ENCODE results near the gene KSR2. TPM values are rescaled to one million over a fixed set of nuclear protein-coding genes. Genes with fewer than 3 reads are reported as not detected.
A peak's percentile ranks its signal among the peaks of the same experiment; 100 is the strongest.

KSR2 gene
- total RNA-seq, 4 donors from 2014 or later: 1.2 to 11.0 (median 2.2) TPM

GRCh38 chr12:117977373-117977772, 8.6 kb upstream of the KSR2 start:
- Histone ChIP-seq H3K27ac (no peak overlapping the region), H3K27me3 (no peaks in the 10 kb centered on the region), H3K9me3 (no peaks in the 10 kb centered on the region), H3K4me3 (replicated peaks in 1 of 3) (no peak overlapping the region), H3K4me1 (no peaks in the 10 kb centered on the region), H3K36me3 (no peaks in the 10 kb centered on the region)
- 93 to 98% methylated on average over 1 of the region's 1 CpG for WGBS, 2 donors
- TF ChIP-seq POLR2A (IDR thresholded peaks at IDR 0.05): no peak
- TF ChIP-seq, protein P1, sequence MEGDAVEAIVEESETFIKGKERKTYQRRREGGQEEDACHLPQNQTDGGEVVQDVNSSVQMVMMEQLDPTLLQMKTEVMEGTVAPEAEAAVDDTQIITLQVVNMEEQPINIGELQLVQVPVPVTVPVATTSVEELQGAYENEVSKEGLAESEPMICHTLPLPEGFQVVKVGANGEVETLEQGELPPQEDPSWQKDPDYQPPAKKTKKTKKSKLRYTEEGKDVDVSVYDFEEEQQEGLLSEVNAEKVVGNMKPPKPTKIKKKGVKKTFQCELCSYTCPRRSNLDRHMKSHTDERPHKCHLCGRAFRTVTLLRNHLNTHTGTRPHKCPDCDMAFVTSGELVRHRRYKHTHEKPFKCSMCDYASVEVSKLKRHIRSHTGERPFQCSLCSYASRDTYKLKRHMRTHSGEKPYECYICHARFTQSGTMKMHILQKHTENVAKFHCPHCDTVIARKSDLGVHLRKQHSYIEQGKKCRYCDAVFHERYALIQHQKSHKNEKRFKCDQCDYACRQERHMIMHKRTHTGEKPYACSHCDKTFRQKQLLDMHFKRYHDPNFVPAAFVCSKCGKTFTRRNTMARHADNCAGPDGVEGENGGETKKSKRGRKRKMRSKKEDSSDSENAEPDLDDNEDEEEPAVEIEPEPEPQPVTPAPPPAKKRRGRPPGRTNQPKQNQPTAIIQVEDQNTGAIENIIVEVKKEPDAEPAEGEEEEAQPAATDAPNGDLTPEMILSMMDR (IDR thresholded peaks at IDR 0.05): no peak
- DNase-seq: no peak
- intact Hi-C loops (cut with DNase I): no loop called here

DNA sequence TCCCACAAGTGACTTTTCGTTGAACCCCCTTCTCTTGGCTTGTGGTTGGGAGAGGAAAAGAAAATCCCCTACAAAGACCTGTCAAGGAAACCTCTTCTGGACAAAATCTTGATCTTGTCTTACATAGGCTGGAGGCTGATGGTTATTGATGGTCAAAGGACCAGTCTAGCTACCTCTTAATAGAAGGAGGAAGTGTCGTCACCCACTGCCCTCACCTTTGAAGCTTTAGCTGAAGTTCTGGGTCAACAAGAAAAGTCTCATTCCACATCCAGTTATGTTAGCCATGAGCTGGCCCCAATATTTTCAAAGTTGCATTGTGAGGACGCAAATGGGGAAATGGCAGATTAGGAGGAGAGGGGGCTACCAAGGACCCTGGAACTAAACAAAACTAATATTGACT, 6.2 kb upstream of the KSR2 start:
- no peaks in the 10 kb centered on the region for H3K9me3 ChIP-seq
- H3K4me3 ChIP-seq (replicated peaks in 1 of 3): no peak overlapping the region
- 89 to 91% methylated on average over 3 of the region's 3 CpGs for WGBS, 2 donors
- no peak overlapping the region for H3K27ac ChIP-seq
- intact Hi-C loops (cut with DNase I): no loop called here
- TF ChIP-seq, protein P1 (IDR thresholded peaks at IDR 0.05): no peak
- no peak for TF ChIP-seq POLR2A (IDR thresholded peaks at IDR 0.05)
- H3K27me3 ChIP-seq: no peaks in the 10 kb centered on the region
- DNase-seq: no peak
- no peaks in the 10 kb centered on the region for H3K4me1 ChIP-seq
- no peaks in the 10 kb centered on the region for H3K36me3 ChIP-seq

DNA sequence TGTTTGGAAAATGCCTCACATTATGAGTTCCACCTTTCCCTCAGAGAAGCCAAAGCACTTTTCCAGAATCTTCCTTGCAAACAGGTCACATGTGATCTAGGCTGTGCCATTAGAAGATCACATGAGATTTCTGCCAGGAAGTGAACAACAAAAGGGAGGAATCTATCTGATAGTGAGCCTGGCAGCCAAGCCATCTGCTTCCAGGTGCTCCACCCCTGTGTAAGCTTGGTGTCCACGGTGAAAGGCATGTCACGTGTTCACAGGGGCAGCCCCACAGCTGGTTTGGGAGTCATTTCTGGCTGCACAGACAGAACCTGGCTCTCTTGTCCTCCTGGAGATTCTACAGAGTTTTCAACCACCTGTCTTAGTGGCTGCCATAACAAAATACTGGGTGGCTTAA, 3.5 kb upstream of the KSR2 start:
- WGBS, 2 donors: 89 to 95% methylated on average over 2 of the region's 2 CpGs
- TF ChIP-seq POLR2A (IDR thresholded peaks at IDR 0.05): no peak
- TF ChIP-seq, protein P1 (IDR thresholded peaks at IDR 0.05): no peak
- Histone ChIP-seq H3K4me1 (no peaks in the 10 kb centered on the region), H3K27ac (no peak overlapping the region), H3K9me3 (no peaks in the 10 kb centered on the region), H3K4me3 (replicated peaks in 1 of 3) (no peak overlapping the region), H3K36me3 (no peaks in the 10 kb centered on the region), H3K27me3 (no peaks in the 10 kb centered on the region)
- intact Hi-C loops (cut with DNase I): no loop called here
- DNase-seq: no peak

GRCh38 chr12:117970334-117970733, 1.5 kb upstream of the KSR2 start:
- Histone ChIP-seq H3K4me3 (replicated peaks in 1 of 3) (no peak overlapping the region), H3K27ac (no peak overlapping the region), H3K36me3 (no peaks in the 10 kb centered on the region), H3K27me3 (no peaks in the 10 kb centered on the region), H3K9me3 (no peaks in the 10 kb centered on the region), H3K4me1 (no peaks in the 10 kb centered on the region)
- no peak for DNase-seq
- intact Hi-C loops (cut with DNase I): no loop called here
- TF ChIP-seq POLR2A (IDR thresholded peaks at IDR 0.05): no peak
- TF ChIP-seq, protein P1 (IDR thresholded peaks at IDR 0.05): no peak
- 90 to 92% methylated on average over 4 of the region's 4 CpGs for WGBS, 2 donors

GRCh38 chr12:117968151-117968789, 520 bp downstream of the KSR2 start:
- Histone ChIP-seq H3K36me3 (no peaks in the 10 kb centered on the region), H3K4me3 (replicated peaks in 1 of 3) (peak overlapping the region in 2 of 3 donors; percentile 55), H3K4me1 (no peaks in the 10 kb centered on the region), H3K9me3 (no peaks in the 10 kb centered on the region), H3K27ac (peak overlapping the region in 2 of 3 donors; percentile 62 to 82), H3K27me3 (no peaks in the 10 kb centered on the region)
- intact Hi-C loops (cut with DNase I): no loop called here
- TF ChIP-seq, protein P1 (IDR thresholded peaks at IDR 0.05): no peak
- no peak for TF ChIP-seq POLR2A (IDR thresholded peaks at IDR 0.05)
- WGBS, 2 donors: 3 to 5% methylated on average over 10 of the region's 10 CpGs
- no peak for DNase-seq
